IMR-90 (cell line): ENCODE measurements around the gene ATMIN. TPM values are rescaled to one million over a fixed set of nuclear protein-coding genes. Genes with fewer than 3 reads are reported as not detected.

ENCODE experiments used
- ATAC-seq: fragments of 200-7000 bp; cut with Tn5 transposase; 2 replicates; pipeline ENCODE4 v1.9.1; 2020; ENCODE audit warnings: low read depth, mild to moderate bottlenecking, moderate library complexity
- BruUV-seq: library from RNA; stranded (reverse); fragments of 400-500 nt; replicated peaks from 2 replicates; lab custom pipeline; 2021; lab: Mats Ljungman, UMichigan
- CTCF ChIA-PET: fragments of 300-600 bp; formaldehyde crosslinking; extraction: SDS; loops from one replicate; lab custom pipeline; 2021; ENCODE audit warnings: antibody characterized with exemption; lab: Yijun Ruan, JAX
- POLR2A ChIA-PET: fragments of 300-600 bp; sonication (Branson Sonifier 250); formaldehyde crosslinking; loops from one replicate; lab custom pipeline; 2022; ENCODE audit warnings: antibody characterized with exemption; ENCODE audit not compliant: unreplicated experiment; lab: Charles Lee
- DNase-seq: peaks from one replicate; pipeline ENCODE4 v3.0.0; 2013
- H2AFZ ChIP-seq: replicated peaks from 2 replicates; pipeline ENCODE3; 2013; ENCODE audit warnings: low read length, mild to moderate bottlenecking; ENCODE audit not compliant: poor library complexity
- H2AK5ac ChIP-seq: 2 replicates; pipeline ENCODE4 v1.6.1; 2013; ENCODE audit warnings: low read depth, low read length, inconsistent platforms
- H2AK9ac ChIP-seq: replicated peaks from 2 replicates; pipeline ENCODE3; 2013; ENCODE audit warnings: mild to moderate bottlenecking, low read depth, low read length, moderate library complexity; ENCODE audit not compliant: poor library complexity
- H2BK120ac ChIP-seq: 2 replicates; pipeline ENCODE4 v1.6.1; 2013; ENCODE audit warnings: low read depth, low read length, inconsistent platforms
- H2BK15ac ChIP-seq: 3 replicates; pipeline ENCODE4 v1.6.1; 2013; ENCODE audit warnings: low read depth, low read length, inconsistent platforms
- H2BK20ac ChIP-seq: 2 replicates; pipeline ENCODE4 v1.6.1; 2013; ENCODE audit warnings: low read depth, mild to moderate bottlenecking, inconsistent platforms, low read length, moderate library complexity
- H2BK5ac ChIP-seq: 2 replicates; pipeline ENCODE4 v1.6.1; 2013; ENCODE audit warnings: mild to moderate bottlenecking, low read depth, low read length, inconsistent platforms; ENCODE audit not compliant: poor library complexity, severe bottlenecking
- H3K14ac ChIP-seq: replicated peaks from 2 replicates; pipeline ENCODE4 v1.6.1; 2013; ENCODE audit warnings: low read depth, low read length, inconsistent platforms
- H3K18ac ChIP-seq: 2 replicates; pipeline ENCODE4 v1.6.1; 2013; ENCODE audit warnings: low read depth, low read length, control low read depth
- H3K23ac ChIP-seq: 2 replicates; pipeline ENCODE4 v1.6.1; 2013; ENCODE audit warnings: low read depth, low read length, inconsistent platforms
- H3K27ac ChIP-seq: 2 replicates; pipeline ENCODE4 v1.5.1; 2013; ENCODE audit warnings: mild to moderate bottlenecking, control low read depth, low read length; ENCODE audit not compliant: insufficient read depth
- H3K27me3 ChIP-seq: 2 replicates; pipeline ENCODE4 v1.6.1; 2013; ENCODE audit warnings: low read length; ENCODE audit not compliant: control insufficient read depth, insufficient read depth
- H3K36me3 ChIP-seq: 2 replicates; pipeline ENCODE4 v1.6.1; 2013; ENCODE audit warnings: low read length, mixed read lengths; ENCODE audit not compliant: control insufficient read depth, insufficient read depth
- H3K4ac ChIP-seq: 2 replicates; pipeline ENCODE4 v1.6.1; 2013; ENCODE audit warnings: low read depth, low read length, inconsistent platforms
- H3K4me1 ChIP-seq: 2 replicates; pipeline ENCODE4 v1.6.1; 2013; ENCODE audit warnings: low read length, mixed read lengths; ENCODE audit not compliant: control insufficient read depth, insufficient read depth
- H3K4me2 ChIP-seq: 2 replicates; pipeline ENCODE4 v1.6.1; 2013; ENCODE audit warnings: low read depth, mild to moderate bottlenecking, control low read depth, low read length, moderate library complexity
- H3K4me3 ChIP-seq: 2 replicates; pipeline ENCODE4 v1.5.1; 2013; ENCODE audit warnings: low read depth, mild to moderate bottlenecking, control low read depth, low read length, moderate library complexity; ENCODE audit not compliant: insufficient read depth
- H3K56ac ChIP-seq: 2 replicates; pipeline ENCODE4 v1.6.1; 2013; ENCODE audit warnings: low read length, inconsistent platforms; ENCODE audit not compliant: insufficient read depth; ENCODE audit errors: extremely low read depth
- H3K79me1 ChIP-seq, 2 experiments: 2 replicates each; pipeline ENCODE4 v1.6.1; 2013; ENCODE audit warnings: low read length in 2 of 2, inconsistent platforms in 1 of 2, low read depth in 1 of 2
- H3K9ac ChIP-seq: 2 replicates; pipeline ENCODE4 v1.6.1; 2013; ENCODE audit warnings: low read depth, low read length, control low read depth
- H3K9me1 ChIP-seq: 2 replicates; pipeline ENCODE4 v1.6.1; 2013; ENCODE audit warnings: low read length, inconsistent platforms; ENCODE audit not compliant: insufficient read depth
- H3K9me3 ChIP-seq: 2 replicates; pipeline ENCODE4 v1.6.1; 2013; ENCODE audit warnings: low read length; ENCODE audit not compliant: control insufficient read depth, insufficient read depth
- H4K20me1 ChIP-seq: 2 replicates; pipeline ENCODE4 v1.6.1; 2013; ENCODE audit warnings: low read length, inconsistent platforms; ENCODE audit not compliant: insufficient read depth
- H4K5ac ChIP-seq: 2 replicates; pipeline ENCODE4 v1.6.1; 2013; ENCODE audit warnings: mild to moderate bottlenecking, low read depth, low read length, control low read depth
- H4K8ac ChIP-seq, 2 experiments: 2 replicates each; pipeline ENCODE4 v1.6.1; 2013; ENCODE audit warnings: low read depth in 2 of 2, low read length in 2 of 2, control low read depth in 1 of 2, inconsistent platforms in 1 of 2
- H4K91ac ChIP-seq: 2 replicates; pipeline ENCODE4 v1.6.1; 2013; ENCODE audit warnings: low read depth, low read length, inconsistent platforms; ENCODE audit not compliant: insufficient read depth
- CEBPB ChIP-seq: IDR thresholded peaks from 2 replicates; pipeline ENCODE4 v1.6.1; 2012; ENCODE audit warnings: low read depth, low read length, improper control_type of control experiment
- ELK1 ChIP-seq: fragments of 150-350 bp; IDR thresholded peaks from 2 replicates; pipeline ENCODE4 v1.6.1; 2016; ENCODE audit warnings: low read depth, mild to moderate bottlenecking, low read length, moderate library complexity, borderline replicate concordance
- MAZ ChIP-seq: IDR thresholded peaks from 2 replicates; pipeline ENCODE4 v1.6.1; 2012; ENCODE audit warnings: low read depth, mild to moderate bottlenecking, low read length, improper control_type of control experiment, moderate library complexity, borderline replicate concordance
- POLR2A ChIP-seq: IDR thresholded peaks from 2 replicates; pipeline ENCODE4 v1.6.1; 2012; ENCODE audit warnings: mild to moderate bottlenecking, low read depth, low read length
- WGBS, 2 experiments: methylation state at CpG; one replicate each; pipeline versions ENCODE4 v1.1.5 to v1.1.7; 2013; ENCODE audit warnings: missing lambda C conversion rate in 2 of 2; ENCODE audit not compliant: insufficient read length in 1 of 2; ENCODE audit errors: extremely low coverage in 2 of 2; 5-methylcytosine and 5-hydroxymethylcytosine counted together
- dilution Hi-C: fragments of 300-500 bp; cut with HindIII; formaldehyde crosslinking; loops from one replicate; pipeline ENCODE4 v1.14.3; 2018; ENCODE audit warnings: low sequenced_read_pairs; ENCODE audit not compliant: unreplicated experiment
- in situ Hi-C: fragments of 300-500 bp; cut with MboI; formaldehyde crosslinking; loops from 3 replicates; pipeline ENCODE4 v1.14.3; 2019; ENCODE audit warnings: low sequenced_read_pairs, inconsistent platforms, mixed read lengths
- intact Hi-C: fragments of 100-400 bp; cut with micrococcal nuclease; formaldehyde crosslinking; loops from 2 replicates; pipeline ENCODE4 v1.10.0; 2022
- polyA plus RNA-seq, 3 experiments: library from polyadenylated mRNA; depleted of rRNA; stranded (reverse); fragments of >200 nt; gene quantifications; 2 replicates each; pipeline ENCODE4 v1.2.3, GENCODE V29; 2012; ENCODE audit warnings: low replicate concordance in 1 of 3
- total RNA-seq: library from RNA; depleted of rRNA; stranded (reverse); fragments of >200 nt; gene quantifications from 2 replicates; pipeline ENCODE4 v1.2.3, GENCODE V29; 2012

Gene ATMIN
- total and polyA plus RNA-seq, 2 of the 4 experiments (the other 2 are of a cell fraction) = 15.8 to 45.9 TPM

GRCh38 chr16:81029930-81030604 is 5.6 kb upstream of the ATMIN start:
- no peak overlapping the region for H3K4ac ChIP-seq
- no peaks in the 10 kb centered on the region for H3K4me1 ChIP-seq
- no peak overlapping the region for H2BK120ac ChIP-seq
- H3K79me1 ChIP-seq = no peaks in the 10 kb centered on the region
- no peak overlapping the region for H2AFZ ChIP-seq
- in situ Hi-C loops (loop anchor here (25.0 kb wide), 1 partner anchor 707 kb away; no protein-coding TSS in a partner anchor), intact Hi-C loops (no loop called here), dilution Hi-C loops (no loop called here)
- no peak overlapping the region for H3K18ac ChIP-seq
- H4K5ac ChIP-seq = no peak overlapping the region
- H3K4me2 ChIP-seq = no peak overlapping the region
- DNase-seq (no peak), ATAC-seq (no peak)
- no peak for TF ChIP-seq POLR2A
- TF ChIP-seq CEBPB = no peak
- no peak for TF ChIP-seq ELK1
- no peak for TF ChIP-seq MAZ
- H2AK5ac ChIP-seq = no peak overlapping the region
- no peak overlapping the region for H3K27ac ChIP-seq
- BruUV-seq = no TSS peak
- H3K27me3 ChIP-seq = no peaks in the 10 kb centered on the region
- ChIA-PET POLR2A (no interaction called here), CTCF (no interaction called here)
- H2AK9ac ChIP-seq = no peak overlapping the region
- no peak overlapping the region for H3K56ac ChIP-seq
- H3K4me3 ChIP-seq = no peak overlapping the region
- H2BK20ac ChIP-seq = no peak overlapping the region
- H2BK5ac ChIP-seq = no peak overlapping the region
- WGBS, 2 experiments = no CpG with 5 or more reads among the region's 11 CpGs
- no peak overlapping the region for H4K91ac ChIP-seq
- H3K9ac ChIP-seq = no peak overlapping the region
- no peak overlapping the region for H3K23ac ChIP-seq
- H3K9me1 ChIP-seq = no peaks in the 10 kb centered on the region
- H3K9me3 ChIP-seq = no peaks in the 10 kb centered on the region
- peaks cover 3% of the 10 kb centered on the region; the same call in 1 of the 2 replicates for H3K36me3 ChIP-seq
- H4K20me1 ChIP-seq = no peaks in the 10 kb centered on the region
- H2BK15ac ChIP-seq = no peak overlapping the region
- no peak overlapping the region for H4K8ac ChIP-seq
- no peak overlapping the region for H3K14ac ChIP-seq
